ENCODE measurements around the gene ZDHHC14.

The ZDHHC14 gene

DNA sequence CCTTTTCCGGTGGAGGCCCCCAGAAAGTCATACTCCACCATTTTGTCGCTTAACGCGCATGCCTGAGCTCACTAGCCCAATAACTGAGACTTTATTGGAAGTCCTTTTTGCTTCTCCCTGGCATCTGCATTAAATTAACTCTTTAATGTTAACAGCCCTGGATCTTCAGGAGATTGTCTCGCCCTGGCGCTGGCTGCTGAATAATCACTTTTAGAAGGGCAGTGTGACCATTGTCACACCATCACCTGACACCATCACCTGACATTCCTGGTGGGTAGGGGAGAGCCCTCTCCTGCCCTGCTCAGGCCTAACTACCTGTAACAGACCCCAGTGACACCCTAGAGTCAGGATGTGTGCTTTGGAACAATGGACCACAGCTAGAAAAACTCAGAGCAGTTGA lies 326.6 kb downstream of the ZDHHC14 start:
- H3K4me3 ChIP-seq (replicated peaks in 1 of 2; ENCODE audit: low read depth in 2 of 2, low read length in 2 of 2), result no peak overlapping the region
- DNase-seq (ENCODE audit: low read depth in 2 of 2), result no peak
- TF ChIP-seq, protein P1, sequence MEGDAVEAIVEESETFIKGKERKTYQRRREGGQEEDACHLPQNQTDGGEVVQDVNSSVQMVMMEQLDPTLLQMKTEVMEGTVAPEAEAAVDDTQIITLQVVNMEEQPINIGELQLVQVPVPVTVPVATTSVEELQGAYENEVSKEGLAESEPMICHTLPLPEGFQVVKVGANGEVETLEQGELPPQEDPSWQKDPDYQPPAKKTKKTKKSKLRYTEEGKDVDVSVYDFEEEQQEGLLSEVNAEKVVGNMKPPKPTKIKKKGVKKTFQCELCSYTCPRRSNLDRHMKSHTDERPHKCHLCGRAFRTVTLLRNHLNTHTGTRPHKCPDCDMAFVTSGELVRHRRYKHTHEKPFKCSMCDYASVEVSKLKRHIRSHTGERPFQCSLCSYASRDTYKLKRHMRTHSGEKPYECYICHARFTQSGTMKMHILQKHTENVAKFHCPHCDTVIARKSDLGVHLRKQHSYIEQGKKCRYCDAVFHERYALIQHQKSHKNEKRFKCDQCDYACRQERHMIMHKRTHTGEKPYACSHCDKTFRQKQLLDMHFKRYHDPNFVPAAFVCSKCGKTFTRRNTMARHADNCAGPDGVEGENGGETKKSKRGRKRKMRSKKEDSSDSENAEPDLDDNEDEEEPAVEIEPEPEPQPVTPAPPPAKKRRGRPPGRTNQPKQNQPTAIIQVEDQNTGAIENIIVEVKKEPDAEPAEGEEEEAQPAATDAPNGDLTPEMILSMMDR (IDR thresholded peaks at IDR 0.05; ENCODE audit: low read depth, low read length), result no peak

DNA sequence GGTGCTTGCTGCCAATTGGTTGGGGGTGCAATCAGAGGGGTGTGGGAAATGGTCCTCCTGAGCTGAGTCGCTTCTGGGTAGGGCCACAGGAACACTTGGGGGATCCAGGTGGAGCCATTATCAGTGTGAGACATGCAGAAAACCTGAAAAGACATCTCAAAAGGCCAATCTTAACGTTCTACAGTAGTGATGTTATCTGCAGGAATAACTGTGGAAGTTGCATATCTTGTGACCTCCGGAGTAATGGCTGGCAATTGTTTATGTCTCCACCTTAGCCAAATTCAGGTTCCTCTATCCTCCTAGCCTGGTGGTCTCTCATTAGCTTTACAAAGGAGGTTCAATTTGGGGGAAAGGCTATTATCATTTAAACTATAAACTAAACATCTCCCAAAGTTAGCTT lies 327.2 kb downstream of the ZDHHC14 start:
- H3K4me3 ChIP-seq (replicated peaks in 1 of 2; ENCODE audit: low read depth in 2 of 2, low read length in 2 of 2), result no peak overlapping the region
- TF ChIP-seq, protein P1 (IDR thresholded peaks at IDR 0.05; ENCODE audit: low read depth, low read length), result no peak
- DNase-seq (ENCODE audit: low read depth in 2 of 2), result no peak

DNA sequence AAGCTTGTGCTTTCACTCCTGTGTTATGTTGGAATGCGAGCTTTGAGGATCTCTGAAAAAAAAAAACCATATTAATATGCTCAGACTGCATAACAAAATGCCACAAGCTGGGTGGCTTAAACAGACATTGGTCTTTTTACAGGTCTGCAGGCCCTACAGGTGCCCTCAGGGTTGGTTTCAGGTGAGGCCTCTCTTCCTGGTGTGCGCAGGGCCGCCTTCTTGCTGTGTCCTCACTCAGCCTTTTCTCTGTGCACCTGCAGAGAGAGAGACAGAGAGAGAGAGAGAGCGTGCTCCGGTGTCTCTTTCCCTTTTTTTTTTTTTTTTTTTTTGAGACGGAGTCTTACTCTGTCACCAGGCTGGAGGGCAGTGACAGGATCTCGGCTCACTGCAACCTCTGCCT lies 327.9 kb downstream of the ZDHHC14 start:
- TF ChIP-seq, protein P1 (IDR thresholded peaks at IDR 0.05; ENCODE audit: low read depth, low read length), result no peak
- no peak for DNase-seq (ENCODE audit: low read depth in 2 of 2)
- no peak overlapping the region for H3K4me3 ChIP-seq (replicated peaks in 1 of 2; ENCODE audit: low read depth in 2 of 2, low read length in 2 of 2)

DNA sequence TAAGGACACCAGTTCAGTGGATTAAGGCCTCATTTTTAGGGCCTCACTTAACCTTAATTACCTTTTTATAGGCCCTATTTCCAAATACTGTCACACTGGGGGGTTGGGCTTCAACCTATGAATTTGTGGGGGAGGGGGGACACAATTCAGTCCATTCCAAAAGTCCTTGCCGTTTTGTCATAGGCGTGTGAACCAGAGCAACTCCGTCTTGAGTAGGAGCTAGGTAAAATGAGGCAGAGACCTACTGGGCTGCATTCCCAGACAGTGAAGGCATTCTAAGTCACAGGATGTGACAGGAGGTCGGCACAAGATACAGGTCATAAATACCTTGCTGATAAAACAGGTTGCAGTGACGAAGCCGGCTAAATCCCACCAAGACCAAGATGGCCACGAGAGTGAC lies 328.6 kb downstream of the ZDHHC14 start:
- no peak for DNase-seq (ENCODE audit: low read depth in 2 of 2)
- no peak overlapping the region for H3K4me3 ChIP-seq (replicated peaks in 1 of 2; ENCODE audit: low read depth in 2 of 2, low read length in 2 of 2)
- TF ChIP-seq, protein P1 (IDR thresholded peaks at IDR 0.05; ENCODE audit: low read depth, low read length), result no peak

DNA sequence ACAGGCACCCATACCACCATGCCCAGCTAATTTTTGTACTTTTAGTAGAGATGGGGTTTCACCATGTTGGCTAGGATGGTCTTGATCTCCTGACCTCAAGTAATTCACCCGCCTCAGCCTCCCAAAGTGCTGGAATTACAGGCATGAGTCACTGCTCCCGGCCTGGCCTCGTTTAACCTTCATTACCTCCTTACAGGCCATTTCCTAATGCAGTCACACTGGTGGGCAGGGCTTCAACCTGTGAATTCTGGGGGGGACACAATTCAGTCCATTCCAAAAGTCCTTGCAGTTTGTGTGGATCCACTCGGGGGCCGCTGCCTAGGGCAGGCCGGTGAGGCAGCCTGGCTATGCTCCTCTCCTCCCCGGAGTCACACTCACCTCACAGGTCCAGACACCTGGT lies 329.6 kb downstream of the ZDHHC14 start:
- H3K4me3 ChIP-seq (replicated peaks in 1 of 2; ENCODE audit: low read depth in 2 of 2, low read length in 2 of 2), result no peak overlapping the region
- peak in 1 of 2 donors; percentile 34 for DNase-seq (ENCODE audit: low read depth in 2 of 2)
- TF ChIP-seq, protein P1 (IDR thresholded peaks at IDR 0.05; ENCODE audit: low read depth, low read length), result no peak

DNA sequence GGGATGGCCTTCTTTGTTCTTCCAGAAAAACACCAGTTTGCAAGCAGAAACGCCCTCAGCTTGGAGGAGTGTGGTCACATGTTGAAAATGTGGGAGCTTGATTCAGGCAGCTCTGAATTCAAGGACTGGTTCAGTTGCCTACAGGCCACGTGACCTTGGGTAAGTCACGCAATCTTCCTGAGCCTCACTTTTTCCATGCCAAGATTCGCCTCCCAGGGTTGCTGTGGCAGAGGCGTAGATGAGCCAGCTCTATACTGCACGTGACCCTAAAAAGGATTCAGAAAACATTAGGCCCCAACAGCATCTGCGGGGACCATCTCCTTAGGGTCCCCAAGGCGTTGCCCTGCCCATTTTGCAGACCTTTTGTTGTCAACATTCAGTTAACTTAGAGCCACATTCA lies 330.1 kb downstream of the ZDHHC14 start:
- no peak for DNase-seq (ENCODE audit: low read depth in 2 of 2)
- no peak overlapping the region for H3K4me3 ChIP-seq (replicated peaks in 1 of 2; ENCODE audit: low read depth in 2 of 2, low read length in 2 of 2)
- TF ChIP-seq, protein P1 (IDR thresholded peaks at IDR 0.05; ENCODE audit: low read depth, low read length), result no peak

DNA sequence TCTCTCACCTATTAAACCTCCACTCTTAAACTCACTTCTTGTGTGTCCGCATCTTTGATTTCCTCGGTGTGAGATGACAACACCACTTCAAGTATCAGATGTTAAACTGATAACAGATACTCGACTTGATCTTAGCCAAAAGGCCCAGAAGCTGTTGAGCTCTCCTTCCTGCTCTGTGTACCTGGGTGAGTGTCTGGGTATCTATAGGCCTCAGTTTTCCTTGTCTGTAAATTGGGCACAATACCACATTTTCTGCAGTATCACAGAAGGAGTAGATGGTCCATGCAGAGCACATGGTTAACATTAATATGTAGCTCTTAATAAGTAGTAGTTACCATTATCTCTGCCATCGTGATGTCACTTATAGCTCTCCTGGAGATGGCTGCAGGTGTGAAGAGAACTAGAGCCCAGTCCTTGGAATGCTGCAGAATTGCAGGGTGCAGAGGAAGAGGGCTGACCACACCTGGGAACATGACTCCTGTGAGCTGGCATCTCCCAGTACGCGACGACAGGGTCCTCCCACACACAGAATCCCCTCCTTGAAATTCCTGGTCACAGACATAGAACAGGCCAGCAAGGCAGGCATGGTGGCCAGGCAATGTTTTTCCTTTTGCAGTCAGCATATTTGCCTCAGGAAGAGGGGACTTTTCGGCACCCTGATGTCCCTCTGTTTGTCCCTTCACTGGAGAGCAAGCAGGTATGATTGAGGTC lies 331.8 kb downstream of the ZDHHC14 start:
- no peak overlapping the region for H3K4me3 ChIP-seq (replicated peaks in 1 of 2; ENCODE audit: low read depth in 2 of 2, low read length in 2 of 2)
- DNase-seq (ENCODE audit: low read depth in 2 of 2), result no peak
- TF ChIP-seq, protein P1 (IDR thresholded peaks at IDR 0.05; ENCODE audit: low read depth, low read length), result no peak

Measured in cardiac fibroblast (primary cell).